GM18909 (cell line): ENCODE data around the gene WDR72.
"Not testable (repeated sequence)": the region's sequence is repeated elsewhere in the genome, so short reads cannot be mapped to it uniquely, and the experiment has no call there.

Experiments
- ATAC-seq: cut with Tn5 transposase; IDR thresholded peaks from one replicate; pipeline ENCODE4 v1.9.1; 2021; ENCODE audit warnings: mild to moderate bottlenecking; ENCODE audit not compliant: unreplicated experiment, poor library complexity

WDR72 gene

GRCh38 chr15:53540626-53541300 lies 218.7 kb downstream of the WDR72 start:
- not testable (repeated sequence) for ATAC-seq

GRCh38 chr15:53539878-53540277 lies 219.6 kb downstream of the WDR72 start:
- no peak for ATAC-seq

GRCh38 chr15:53536479-53537120 lies 222.9 kb downstream of the WDR72 start:
- no peak for ATAC-seq

GRCh38 chr15:53535886-53536285 lies 223.6 kb downstream of the WDR72 start:
- no peak for ATAC-seq

GRCh38 chr15:53534105-53534839 lies 225.2 kb downstream of the WDR72 start:
- ATAC-seq: no peak

- no peak for ATAC-seq
Observed at GRCh38 chr15:53530761-53531160, 228.7 kb downstream of the WDR72 start.

GRCh38 chr15:53527996-53528395 lies 231.5 kb downstream of the WDR72 start:
- no peak for ATAC-seq

- ATAC-seq: no peak
Observed at GRCh38 chr15:53525894-53526293, 233.6 kb downstream of the WDR72 start.

GRCh38 chr15:53522991-53523390 lies 236.5 kb downstream of the WDR72 start:
- ATAC-seq: no peak

- ATAC-seq: no peak
Observed at GRCh38 chr15:53520996-53521395, 238.5 kb downstream of the WDR72 start.

- no peak for ATAC-seq
Observed at GRCh38 chr15:53513431-53513830, 246.0 kb downstream of the WDR72 start.

GRCh38 chr15:53512029-53512428 lies 247.4 kb downstream of the WDR72 start:
- ATAC-seq: no peak

GRCh38 chr15:53511175-53511574 lies 248.3 kb downstream of the WDR72 start:
- ATAC-seq: no peak

- no peak for ATAC-seq
Observed at GRCh38 chr15:53506370-53506769, 253.1 kb downstream of the WDR72 start.

GRCh38 chr15:53498996-53499395 lies 260.5 kb downstream of the WDR72 start:
- no peak for ATAC-seq

GRCh38 chr15:53490341-53490740 lies 269.1 kb downstream of the WDR72 start:
- no peak for ATAC-seq

GRCh38 chr15:53482055-53482454 lies 277.4 kb downstream of the WDR72 start:
- ATAC-seq: no peak

- ATAC-seq: no peak
Observed at GRCh38 chr15:53477981-53478766, 281.3 kb downstream of the WDR72 start.

- no peak for ATAC-seq
Observed at GRCh38 chr15:53473886-53474285, 285.6 kb downstream of the WDR72 start.

- no peak for ATAC-seq
Observed at GRCh38 chr15:53473435-53473834, 286.0 kb downstream of the WDR72 start.

- no peak for ATAC-seq
Observed at GRCh38 chr15:53472883-53473282, 286.6 kb downstream of the WDR72 start.
